Astrocyte (in vitro differentiated cells and primary cell): ENCODE data around the gene RDH5. TPM values are rescaled to one million over a fixed set of nuclear protein-coding genes. Genes with fewer than 3 reads are reported as not detected.

Experiments
- DNase-seq: peaks from one replicate; pipeline ENCODE4 v3.0.0-alpha.2; 2010; ENCODE audit warnings: low read depth
- FAIRE-seq: peaks from 2 replicates; lab custom pipeline; 2011; peaks lifted over from hg19 to GRCh38; lab: Jason Lieb, UNC
- H2AFZ ChIP-seq: 2 replicates; pipeline ENCODE4 v1.6.0; 2012; ENCODE audit warnings: low read depth, low read length, inconsistent platforms
- H3K27ac ChIP-seq: 2 replicates; pipeline ENCODE4 v1.5.1; 2011; ENCODE audit warnings: low read depth, low read length, inconsistent platforms
- H3K27me3 ChIP-seq: 2 replicates; pipeline ENCODE4 v1.6.0; 2011; ENCODE audit warnings: low read length, inconsistent platforms; ENCODE audit not compliant: insufficient read depth
- H3K36me3 ChIP-seq: 2 replicates; pipeline ENCODE4 v1.5.1; 2011; ENCODE audit warnings: low read length, inconsistent platforms; ENCODE audit not compliant: insufficient read depth
- H3K4me1 ChIP-seq: 2 replicates; pipeline ENCODE4 v1.5.1; 2011; ENCODE audit warnings: low read length, inconsistent platforms; ENCODE audit not compliant: insufficient read depth
- H3K4me2 ChIP-seq: 2 replicates; pipeline ENCODE4 v1.6.0; 2012; ENCODE audit warnings: low read length, inconsistent platforms
- H3K4me3 ChIP-seq: 2 replicates; pipeline ENCODE4 v1.5.1; 2011; ENCODE audit warnings: low read depth, mild to moderate bottlenecking, low read length, inconsistent platforms; ENCODE audit not compliant: insufficient read depth
- H3K79me2 ChIP-seq: 2 replicates; pipeline ENCODE4 v1.6.0; 2012; ENCODE audit warnings: mild to moderate bottlenecking, low read length, inconsistent platforms; ENCODE audit not compliant: insufficient read depth
- H3K9ac ChIP-seq: 2 replicates; pipeline ENCODE4 v1.6.0; 2012; ENCODE audit warnings: mild to moderate bottlenecking, low read length, inconsistent platforms
- H3K9me3 ChIP-seq: 2 replicates; pipeline ENCODE4 v1.5.1; 2012; ENCODE audit warnings: low read depth, mild to moderate bottlenecking, low read length, inconsistent platforms; ENCODE audit not compliant: insufficient read depth
- H4K20me1 ChIP-seq: 2 replicates; pipeline ENCODE4 v1.6.0; 2012; ENCODE audit warnings: low read length, inconsistent platforms; ENCODE audit not compliant: insufficient read depth
- H3K27ac Mint-ChIP-seq: one replicate; pipeline ENCODE4 v1.8.0; 2021; ENCODE audit warnings: mild to moderate bottlenecking, mixed read lengths; ENCODE audit not compliant: unreplicated experiment
- H3K27me3 Mint-ChIP-seq: one replicate; pipeline ENCODE4 v1.8.0; 2021; ENCODE audit warnings: low read depth, mixed read lengths; ENCODE audit not compliant: unreplicated experiment
- H3K36me3 Mint-ChIP-seq: one replicate; pipeline ENCODE4 v1.8.0; 2021; ENCODE audit warnings: low read depth, mixed read lengths; ENCODE audit not compliant: unreplicated experiment
- H3K4me1 Mint-ChIP-seq: one replicate; pipeline ENCODE4 v1.8.0; 2021; ENCODE audit warnings: low read depth, mixed read lengths; ENCODE audit not compliant: unreplicated experiment
- H3K4me3 Mint-ChIP-seq: one replicate; pipeline ENCODE4 v1.8.0; 2021; ENCODE audit warnings: mild to moderate bottlenecking, moderate library complexity, mixed read lengths; ENCODE audit not compliant: unreplicated experiment
- H3K9me3 Mint-ChIP-seq: one replicate; pipeline ENCODE4 v1.8.0; 2021; ENCODE audit warnings: mild to moderate bottlenecking, mixed read lengths; ENCODE audit not compliant: unreplicated experiment
- CTCF ChIP-seq: IDR thresholded peaks from 2 replicates; pipeline ENCODE4 v1.5.1; 2011; ENCODE audit warnings: low read depth, mild to moderate bottlenecking, inconsistent platforms, low read length, moderate library complexity; ENCODE audit not compliant: insufficient read depth
- EZH2 ChIP-seq: IDR thresholded peaks from 2 replicates; pipeline ENCODE4 v1.6.1; 2012; ENCODE audit warnings: mild to moderate bottlenecking, low read length, inconsistent platforms; ENCODE audit not compliant: insufficient read depth
- total RNA-seq: library from RNA; stranded (reverse); gene quantifications from 2 replicates; pipeline ENCODE4 v1.2.1, GENCODE V29; 2021

Gene RDH5
- total RNA-seq, 1 donor from 2014 or later: 2.1 TPM

GRCh38 chr12:55703901-55704761, 16.1 kb upstream of the RDH5 start:
- no peak overlapping the region for H3K4me3 ChIP-seq
- H4K20me1 ChIP-seq: peaks cover 4% of the 10 kb centered on the region
- H3K27me3 ChIP-seq: peaks cover 3% of the 10 kb centered on the region
- peaks cover 37% of the 10 kb centered on the region for H3K79me2 ChIP-seq
- H3K4me3 Mint-ChIP-seq: no peak overlapping the region
- H3K27me3 Mint-ChIP-seq: peaks cover 13% of the 10 kb centered on the region
- H3K9me3 ChIP-seq: no peaks in the 10 kb centered on the region
- H3K4me1 ChIP-seq: peaks cover 12% of the 10 kb centered on the region
- no peaks in the 10 kb centered on the region for H3K9me3 Mint-ChIP-seq
- FAIRE-seq (no peak), DNase-seq (peak; percentile 54)
- no peak overlapping the region for H3K9ac ChIP-seq
- H3K36me3 ChIP-seq: no peaks in the 10 kb centered on the region
- no peak overlapping the region for H3K27ac Mint-ChIP-seq
- H2AFZ ChIP-seq: no peak overlapping the region
- H3K4me2 ChIP-seq: no peak overlapping the region
- no peak overlapping the region for H3K27ac ChIP-seq
- TF ChIP-seq EZH2 (no peak), CTCF (no peak)
- H3K4me1 Mint-ChIP-seq: peaks cover 17% of the 10 kb centered on the region
- H3K36me3 Mint-ChIP-seq: peaks cover 3% of the 10 kb centered on the region

GRCh38 chr12:55704824-55705718, 15.1 kb upstream of the RDH5 start:
- Histone ChIP-seq H3K9me3 (no peaks in the 10 kb centered on the region), H4K20me1 (peaks cover 4% of the 10 kb centered on the region), H3K4me3 (no peak overlapping the region), H3K9ac (no peak overlapping the region), H2AFZ (no peak overlapping the region), H3K27me3 (peaks cover 3% of the 10 kb centered on the region), H3K4me1 (peaks cover 12% of the 10 kb centered on the region), H3K4me2 (peak overlapping the region; percentile 90), H3K27ac (no peak overlapping the region), H3K36me3 (no peaks in the 10 kb centered on the region), H3K79me2 (peaks cover 37% of the 10 kb centered on the region)
- Mint-ChIP-seq H3K4me3 (no peak overlapping the region), H3K27ac (no peak overlapping the region), H3K27me3 (peaks cover 20% of the 10 kb centered on the region), H3K4me1 (peaks cover 17% of the 10 kb centered on the region), H3K9me3 (no peaks in the 10 kb centered on the region), H3K36me3 (peaks cover 3% of the 10 kb centered on the region)
- FAIRE-seq (no peak), DNase-seq (no peak)
- no peak for TF ChIP-seq CTCF
- TF ChIP-seq EZH2: no peak
